Effector memory CD4-positive, alpha-beta T cell (primary cell): ENCODE measurements around the gene SRSF8.
"Not testable (repeated sequence)": the region's sequence is repeated elsewhere in the genome, so short reads cannot be mapped to it uniquely, and the experiment has no call there.

ENCODE experiments used
- DNase-seq, 3 donors: peaks; one replicate each; pipeline ENCODE4 v3.0.0-alpha.2; 2020
- H3K27ac ChIP-seq: 2 replicates; pipeline ENCODE4 v1.7.0; 2013; ENCODE audit warnings: mild to moderate bottlenecking, low read length, moderate library complexity; ENCODE audit not compliant: insufficient read depth, poor library complexity, severe bottlenecking
- H3K27me3 ChIP-seq: replicated peaks from 2 replicates; pipeline ENCODE4 v1.7.0; 2013; ENCODE audit warnings: mild to moderate bottlenecking, low read length; ENCODE audit not compliant: insufficient read depth, control insufficient read depth, poor library complexity, severe bottlenecking
- H3K36me3 ChIP-seq: 2 replicates; pipeline ENCODE4 v1.7.0; 2013; ENCODE audit warnings: mild to moderate bottlenecking, low read length, moderate library complexity; ENCODE audit not compliant: control insufficient read depth, insufficient read depth
- H3K4me1 ChIP-seq: 2 replicates; pipeline ENCODE4 v1.7.0; 2013; ENCODE audit warnings: low read length, mild to moderate bottlenecking; ENCODE audit not compliant: control insufficient read depth, insufficient read depth, poor library complexity, severe bottlenecking
- H3K4me3 ChIP-seq: 2 replicates; pipeline ENCODE4 v1.7.0; 2013; ENCODE audit warnings: low read length, low read depth, mild to moderate bottlenecking; ENCODE audit not compliant: insufficient read depth, poor library complexity, severe bottlenecking
- H3K9me3 ChIP-seq: 2 replicates; pipeline ENCODE4 v1.7.0; 2013; ENCODE audit warnings: mild to moderate bottlenecking, low read length, moderate library complexity; ENCODE audit not compliant: control insufficient read depth

SRSF8 gene

DNA sequence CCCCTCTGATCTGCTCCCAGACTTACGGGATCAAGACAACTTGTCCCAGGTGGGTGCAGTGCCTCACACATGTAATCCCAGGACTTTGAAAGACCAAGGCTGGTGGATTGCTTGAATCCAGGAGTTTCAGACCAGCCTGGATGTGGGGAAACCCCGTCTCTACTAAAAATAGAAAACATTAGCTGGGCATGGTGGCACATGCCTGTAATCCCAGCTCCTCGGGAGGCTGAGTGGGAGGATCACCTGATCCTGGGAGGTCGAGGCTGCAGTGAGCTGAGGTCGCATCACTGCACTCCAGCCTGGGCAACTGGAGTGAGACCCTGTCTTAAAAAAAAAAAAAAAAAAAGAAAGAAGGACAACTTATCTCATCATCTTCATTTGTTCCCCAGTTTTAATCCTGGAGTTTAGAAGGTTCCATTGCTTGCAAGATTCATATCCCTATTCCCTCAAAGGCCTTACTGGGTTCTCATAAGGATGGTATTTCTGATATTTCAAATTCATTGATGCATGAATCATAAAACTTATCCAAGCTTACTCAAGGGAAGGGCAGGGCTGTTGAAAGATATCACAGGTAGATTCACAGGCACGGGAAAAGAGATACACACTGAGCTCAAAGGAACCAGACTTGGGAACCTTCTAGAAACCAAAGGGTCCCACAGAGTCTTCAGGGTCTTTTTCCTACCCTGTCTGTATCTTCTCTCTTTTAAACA is 37.6 kb downstream of the SRSF8 start:
- Histone ChIP-seq H3K4me1 (no peaks in the 10 kb centered on the region), H3K27me3 (no peaks in the 10 kb centered on the region), H3K27ac (no peak overlapping the region), H3K9me3 (no peaks in the 10 kb centered on the region), H3K4me3 (no peak overlapping the region), H3K36me3 (no peaks in the 10 kb centered on the region)
- DNase-seq, result no peak

DNA sequence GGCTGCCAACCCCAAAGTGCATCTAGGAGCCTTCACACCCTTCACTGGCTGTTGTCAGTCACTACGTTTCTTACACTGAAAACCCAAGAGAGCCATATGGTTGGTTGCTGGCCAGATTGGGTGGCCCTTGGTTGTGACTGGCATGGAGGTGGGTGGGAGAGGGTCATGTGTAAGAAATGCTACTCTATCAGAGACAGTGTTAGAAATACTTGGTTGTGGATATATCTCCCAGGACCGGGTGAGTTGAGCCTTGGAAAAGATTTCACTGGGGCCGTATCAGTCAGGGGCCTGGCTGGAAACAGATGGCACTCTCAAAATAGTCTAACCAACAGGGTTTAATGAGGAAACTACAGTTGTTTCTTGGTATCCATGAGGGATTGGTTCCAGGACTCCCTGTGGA is 38.1 kb downstream of the SRSF8 start:
- no peak for DNase-seq
- Histone ChIP-seq H3K4me3 (no peak overlapping the region), H3K36me3 (peaks cover 4% of the 10 kb centered on the region), H3K4me1 (no peaks in the 10 kb centered on the region), H3K27me3 (no peaks in the 10 kb centered on the region), H3K27ac (no peak overlapping the region), H3K9me3 (no peaks in the 10 kb centered on the region)

GRCh38 chr11:95108159-95108611 is 41.5 kb downstream of the SRSF8 start:
- Histone ChIP-seq H3K27me3 (no peaks in the 10 kb centered on the region), H3K27ac (no peak overlapping the region), H3K9me3 (no peaks in the 10 kb centered on the region), H3K36me3 (peaks cover 7% of the 10 kb centered on the region), H3K4me1 (no peaks in the 10 kb centered on the region), H3K4me3 (no peak overlapping the region)
- DNase-seq, result no peak

- no peaks in the 10 kb centered on the region for H3K27me3 ChIP-seq
- DNase-seq, result no peak
- H3K36me3 ChIP-seq, result peaks cover 7% of the 10 kb centered on the region
- no peak overlapping the region for H3K27ac ChIP-seq
- no peak overlapping the region for H3K4me3 ChIP-seq
- no peaks in the 10 kb centered on the region for H3K4me1 ChIP-seq
- H3K9me3 ChIP-seq, result no peaks in the 10 kb centered on the region
Measured at GRCh38 chr11:95108671-95109551, 42.2 kb downstream of the SRSF8 start.

- H3K27ac ChIP-seq, H3K27me3 ChIP-seq, DNase-seq, H3K4me1 ChIP-seq, H3K9me3 ChIP-seq, H3K4me3 ChIP-seq, H3K36me3 ChIP-seq: not testable (repeated sequence)
Measured at GRCh38 chr11:95111471-95111870, 44.8 kb downstream of the SRSF8 start.

- Histone ChIP-seq H3K9me3 (no peaks in the 10 kb centered on the region), H3K36me3 (peaks cover 7% of the 10 kb centered on the region), H3K4me1 (no peaks in the 10 kb centered on the region), H3K27ac (no peak overlapping the region), H3K27me3 (no peaks in the 10 kb centered on the region), H3K4me3 (no peak overlapping the region)
- no peak for DNase-seq
Measured at GRCh38 chr11:95111923-95112540, 45.3 kb downstream of the SRSF8 start.

- no peaks in the 10 kb centered on the region for H3K27me3 ChIP-seq
- no peaks in the 10 kb centered on the region for H3K9me3 ChIP-seq
- H3K27ac ChIP-seq, result no peak overlapping the region
- H3K4me1 ChIP-seq, result no peaks in the 10 kb centered on the region
- no peak for DNase-seq
- H3K36me3 ChIP-seq, result no peaks in the 10 kb centered on the region
- no peak overlapping the region for H3K4me3 ChIP-seq
Measured at GRCh38 chr11:95115597-95115996, 48.9 kb downstream of the SRSF8 start.

- no peak overlapping the region for H3K27ac ChIP-seq
- no peaks in the 10 kb centered on the region for H3K27me3 ChIP-seq
Measured at GRCh38 chr11:95119361-95120060, 52.8 kb downstream of the SRSF8 start.

More at GRCh38 chr11:95119361-95120060, 52.8 kb downstream of the SRSF8 start:
- DNase-seq, result no peak
- Histone ChIP-seq H3K4me1 (no peaks in the 10 kb centered on the region), H3K36me3 (no peaks in the 10 kb centered on the region), H3K9me3 (no peaks in the 10 kb centered on the region), H3K4me3 (no peak overlapping the region)
